GM18511 (cell line): ENCODE data around the gene AFF4.
"Not testable (repeated sequence)": the region's sequence is repeated elsewhere in the genome, so short reads cannot be mapped to it uniquely, and the experiment has no call there.

ENCODE experiments used
- ATAC-seq: cut with Tn5 transposase; IDR thresholded peaks from one replicate; pipeline ENCODE4 v1.9.1; 2021; ENCODE audit warnings: mild to moderate bottlenecking, moderate library complexity; ENCODE audit not compliant: unreplicated experiment

AFF4 gene

GRCh38 chr5:132961123-132961815 lies 2.2 kb downstream of the AFF4 start:
- not testable (repeated sequence) for ATAC-seq

DNA sequence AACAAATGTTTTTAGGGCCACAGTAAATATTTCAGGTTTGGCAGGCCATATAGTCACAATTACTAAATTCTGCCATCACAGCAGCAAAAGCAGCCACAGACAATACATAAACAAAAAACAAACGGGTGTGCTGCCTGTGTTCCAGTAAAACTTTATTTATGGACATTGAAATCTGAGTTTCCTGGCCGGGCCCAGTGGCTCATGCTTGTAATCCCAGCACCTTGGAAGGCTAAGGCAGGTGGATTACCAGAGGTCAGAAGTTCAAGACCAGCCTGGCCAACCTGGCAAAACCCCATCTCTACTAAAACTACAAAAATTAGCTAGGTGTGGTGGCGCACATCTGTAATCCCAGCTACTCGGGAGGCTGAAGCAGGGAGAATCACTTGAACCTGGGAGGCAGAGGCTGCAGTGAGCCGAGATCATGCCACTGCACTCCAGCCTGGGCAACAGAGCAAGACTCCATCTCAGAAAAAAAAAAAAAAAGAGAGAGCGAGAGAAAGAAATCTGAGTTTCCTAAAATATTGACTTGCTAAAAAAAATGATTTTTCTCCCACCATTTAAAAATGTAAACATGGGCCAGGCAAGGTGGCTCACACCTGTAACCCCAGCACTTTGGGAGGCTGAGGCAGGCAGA lies 7.2 kb downstream of the AFF4 start:
- ATAC-seq: not testable (repeated sequence)

DNA sequence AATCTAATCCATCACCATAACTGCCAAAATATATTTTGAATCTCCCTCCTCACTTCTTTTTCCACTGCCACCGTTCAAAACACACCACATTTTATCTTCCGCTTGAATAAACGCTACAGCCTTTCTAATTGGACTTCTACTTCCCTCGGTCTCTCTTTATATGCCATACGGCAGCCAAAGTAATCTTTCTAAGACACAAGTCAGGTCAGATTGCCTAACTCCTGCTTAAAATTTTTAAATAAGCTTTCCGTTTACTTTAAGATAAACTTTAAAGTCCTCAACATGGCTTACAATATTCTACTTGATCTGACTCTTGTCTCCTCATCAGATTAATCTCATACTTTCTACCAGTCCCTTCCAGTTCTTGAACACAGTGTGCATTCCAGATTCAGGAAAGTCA lies 9.7 kb downstream of the AFF4 start:
- ATAC-seq: no peak

GRCh38 chr5:132952829-132953228 lies 10.6 kb downstream of the AFF4 start:
- no peak for ATAC-seq

- ATAC-seq: no peak
Observed at GRCh38 chr5:132951897-132952296, 11.5 kb downstream of the AFF4 start.

GRCh38 chr5:132949136-132949535 lies 14.3 kb downstream of the AFF4 start:
- ATAC-seq: no peak

DNA sequence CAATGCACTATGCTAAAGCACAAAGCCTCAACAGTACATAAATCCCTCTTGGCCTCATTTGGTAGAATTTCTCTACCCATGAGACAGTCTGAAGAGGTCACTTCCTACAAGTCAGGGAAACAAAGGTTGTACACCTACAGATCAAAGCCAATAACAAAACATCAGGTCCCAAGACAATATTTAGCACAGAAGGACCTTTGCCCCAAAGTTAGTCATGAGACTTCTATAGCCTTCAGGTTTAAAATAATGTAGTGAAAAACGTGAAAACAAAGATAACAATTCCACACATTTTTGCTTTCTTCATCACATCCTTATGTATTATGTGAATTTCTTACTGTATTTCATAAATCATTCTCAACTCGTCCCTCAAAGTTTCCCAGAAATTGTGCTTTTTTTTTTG lies 15.8 kb downstream of the AFF4 start:
- no peak for ATAC-seq

DNA sequence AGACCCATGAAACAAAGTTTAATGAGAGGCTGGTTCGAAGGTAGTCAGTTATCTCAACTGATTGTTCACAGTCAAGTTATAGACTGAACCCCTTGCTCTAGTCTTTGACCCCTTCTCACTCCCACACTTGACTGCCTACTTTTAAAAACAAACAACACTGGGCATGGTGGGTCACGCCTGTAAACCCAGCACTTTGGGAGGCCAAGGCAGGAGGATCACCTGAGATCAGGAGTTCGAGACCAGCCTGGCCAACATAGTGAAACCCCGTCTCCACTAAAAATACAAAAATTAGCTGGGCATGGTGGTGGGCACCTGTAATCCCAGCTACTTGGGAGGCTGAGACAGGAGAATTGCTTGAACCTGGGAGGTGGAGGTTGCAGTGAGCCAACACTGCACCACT lies 18.1 kb downstream of the AFF4 start:
- not testable (repeated sequence) for ATAC-seq

- ATAC-seq: no peak
Observed at GRCh38 chr5:132943362-132944022, 19.9 kb downstream of the AFF4 start.

DNA sequence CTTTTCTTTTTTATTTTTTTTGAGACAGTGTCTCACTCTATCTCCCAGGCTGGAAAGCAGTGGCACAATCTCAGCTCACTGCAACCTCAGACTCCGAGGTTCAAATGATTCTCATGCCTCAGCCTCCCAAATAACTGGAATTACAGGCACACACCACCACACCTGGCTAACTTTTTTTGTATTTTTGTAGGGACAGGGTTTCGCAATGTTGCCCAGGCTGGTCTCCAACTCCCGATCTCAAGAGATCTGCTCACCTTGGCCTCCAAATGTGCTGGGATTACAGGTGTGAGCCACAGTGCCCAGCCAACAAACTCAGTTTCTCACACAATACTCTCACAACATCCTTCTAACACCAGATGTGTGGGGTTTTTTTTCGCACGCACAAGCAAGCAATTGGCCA lies 22.1 kb downstream of the AFF4 start:
- no peak for ATAC-seq

DNA sequence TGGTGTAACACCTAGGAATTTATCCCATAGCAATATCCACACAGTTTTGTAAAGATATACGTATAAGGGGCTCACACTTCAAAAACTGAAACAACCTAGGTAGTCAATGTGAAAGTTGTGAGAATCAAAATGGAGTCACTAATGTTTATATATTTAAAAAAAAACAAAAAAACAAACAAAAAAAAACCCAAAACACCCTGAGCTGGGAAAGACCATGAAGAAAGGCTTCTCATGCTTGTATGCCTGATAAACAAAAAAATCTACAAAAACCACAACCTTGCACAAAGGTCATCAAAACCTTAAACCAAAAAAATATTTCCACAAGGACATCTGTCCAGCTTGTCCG lies 35.4 kb downstream of the AFF4 start:
- no peak for ATAC-seq

GRCh38 chr5:132927355-132928061 lies 35.9 kb downstream of the AFF4 start:
- no peak for ATAC-seq

DNA sequence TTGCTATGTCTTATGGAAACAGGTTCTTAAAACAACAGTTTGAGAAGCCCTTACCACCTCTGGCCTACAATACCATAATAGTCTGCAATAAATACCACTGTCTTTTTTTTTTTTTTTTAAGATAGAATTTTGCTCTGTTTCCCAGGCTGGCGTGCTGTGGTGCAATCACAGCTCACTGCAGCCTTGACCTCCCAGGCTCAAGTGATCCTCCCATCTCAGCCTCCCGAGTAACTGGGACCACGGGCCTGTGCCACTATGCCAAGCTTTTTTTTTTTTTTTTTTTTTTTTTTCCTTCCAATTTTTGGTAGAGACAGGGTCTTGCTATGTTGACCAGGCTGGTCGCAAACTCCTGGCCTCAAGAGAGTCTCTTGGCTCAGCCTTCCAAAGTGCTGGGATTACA lies 37.0 kb downstream of the AFF4 start:
- ATAC-seq: no peak

DNA sequence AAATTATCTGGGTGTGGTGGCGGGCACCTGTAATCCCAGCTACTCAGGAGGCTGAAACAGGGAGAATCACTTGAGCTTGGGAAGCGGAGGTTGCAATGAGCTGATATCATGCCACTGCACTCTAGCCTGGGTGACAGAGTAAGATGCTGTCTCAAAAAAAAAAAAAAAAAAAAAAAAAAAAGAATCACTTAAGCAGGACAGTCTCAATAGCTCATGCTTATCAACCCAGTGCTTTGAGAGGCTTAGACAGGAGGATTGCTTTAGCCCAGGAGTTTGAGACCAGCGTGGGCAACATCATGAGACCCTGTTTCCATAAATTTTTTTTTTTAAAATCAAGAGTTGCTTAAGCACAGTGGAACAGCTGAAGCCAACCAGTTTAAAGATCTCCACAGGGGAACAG lies 47.3 kb downstream of the AFF4 start:
- no peak for ATAC-seq

- ATAC-seq: no peak
Observed at GRCh38 chr5:132915681-132916080, 47.8 kb downstream of the AFF4 start.

DNA sequence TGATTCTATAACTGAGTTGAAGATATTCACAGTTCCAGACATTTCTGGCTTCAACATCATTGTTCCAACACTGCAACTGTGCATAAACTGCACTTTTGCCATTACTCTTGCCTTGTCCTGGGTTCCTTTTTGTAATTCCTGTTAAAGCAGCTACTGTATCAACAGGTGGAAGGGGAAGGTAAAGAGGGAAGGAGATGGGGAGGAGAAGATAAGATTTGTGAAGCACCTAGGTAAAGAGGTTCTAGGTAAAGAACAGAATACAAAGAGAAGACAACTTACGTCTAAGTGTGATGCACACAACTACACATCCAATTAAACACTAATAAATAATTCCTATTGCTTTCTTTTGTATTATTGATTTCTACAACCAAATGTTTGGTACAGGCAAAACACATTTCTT lies 53.7 kb downstream of the AFF4 start:
- ATAC-seq: no peak

DNA sequence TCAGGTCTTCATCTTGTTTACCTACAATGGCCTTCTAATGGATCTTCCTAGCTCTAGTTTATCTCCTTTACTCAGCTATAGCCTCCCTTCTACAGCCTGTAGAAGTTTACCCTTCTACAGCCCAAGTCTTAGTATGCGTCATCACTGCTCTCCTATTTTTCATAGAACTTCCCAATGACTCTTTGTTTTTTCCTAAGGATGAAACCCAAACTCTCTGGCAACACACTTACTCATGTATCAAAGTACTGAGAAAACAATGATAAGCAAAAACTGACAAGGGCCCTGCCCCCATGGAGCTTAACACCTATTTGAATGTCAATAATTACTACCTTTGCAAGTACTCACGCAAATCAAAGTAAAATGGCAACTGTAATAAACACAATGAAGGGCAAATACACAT lies 56.3 kb downstream of the AFF4 start:
- no peak for ATAC-seq

GRCh38 chr5:132905938-132906337 lies 57.5 kb downstream of the AFF4 start:
- ATAC-seq: no peak

DNA sequence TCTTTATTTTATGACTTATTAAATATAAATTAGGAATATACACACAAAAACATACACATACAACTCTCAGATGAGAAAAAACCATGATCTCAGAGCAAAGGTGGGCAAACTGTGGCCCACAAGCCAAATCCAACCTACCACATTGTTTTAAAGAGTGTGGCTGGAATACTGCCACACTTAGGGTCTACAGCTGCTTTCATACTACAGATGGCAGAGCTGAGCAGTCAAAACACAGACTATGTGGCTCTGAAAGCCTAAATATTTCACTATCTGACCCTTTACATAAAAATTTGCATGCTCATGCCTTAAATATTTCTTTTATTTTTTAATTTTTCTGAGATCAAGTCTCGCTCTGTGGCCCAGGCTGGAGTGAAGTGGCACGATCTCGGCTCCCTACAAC lies 61.7 kb downstream of the AFF4 start:
- no peak for ATAC-seq

DNA sequence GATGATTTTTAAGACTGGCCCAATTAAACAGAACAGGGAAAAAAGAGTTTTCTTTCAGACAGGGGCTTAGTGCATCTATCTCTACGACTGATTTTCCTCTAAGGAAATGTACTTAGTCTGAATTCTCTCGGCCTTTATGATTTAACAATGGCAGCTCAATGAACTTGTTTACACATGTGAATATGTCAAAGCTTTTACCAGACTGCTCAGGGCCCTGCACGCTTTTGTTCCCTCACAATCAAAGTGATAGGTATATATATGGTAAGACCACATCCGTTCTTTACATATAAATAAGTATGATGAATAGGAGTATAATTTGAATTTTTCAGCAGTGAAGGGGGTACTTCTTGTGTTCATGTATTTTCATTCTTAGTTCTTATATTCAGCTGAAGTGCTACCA lies 62.4 kb downstream of the AFF4 start:
- no peak for ATAC-seq

- no peak for ATAC-seq
Observed at GRCh38 chr5:132898094-132898493, 65.3 kb downstream of the AFF4 start.

DNA sequence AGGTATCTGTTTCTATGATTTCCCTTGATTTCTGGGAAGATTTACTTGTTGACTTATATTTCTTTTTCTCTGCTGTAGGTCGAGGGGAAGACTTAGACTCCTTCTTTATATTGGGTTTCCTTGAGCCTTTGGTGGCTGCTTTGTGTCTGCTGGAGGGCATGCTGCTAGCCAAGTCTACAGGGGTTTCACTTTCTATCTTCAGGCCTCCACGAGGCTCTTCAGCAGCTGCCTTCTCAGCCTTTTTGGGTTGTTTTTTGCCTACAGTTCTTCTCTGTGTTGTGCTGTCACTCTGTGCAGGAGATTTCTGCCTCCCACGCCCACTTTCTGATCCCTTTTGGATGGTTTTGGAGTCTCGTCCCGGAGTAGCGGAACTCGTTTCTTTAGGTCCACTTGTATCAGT lies 66.7 kb downstream of the AFF4 start:
- ATAC-seq: no peak
